GM23338 (cell line): Measurements from ENCODE around the gene AP1G1. TPM values are rescaled to one million over a fixed set of nuclear protein-coding genes. Genes with fewer than 3 reads are reported as not detected.
"Not testable (repeated sequence)": the region's sequence is repeated elsewhere in the genome, so short reads cannot be mapped to it uniquely, and the experiment has no call there.

Experiments
- ATAC-seq: fragments of 200-7000 bp; cut with Tn5 transposase; 3 replicates; pipeline ENCODE4 v1.9.1; 2020
- DNase-seq: peaks from one replicate; pipeline ENCODE4 v3.0.0-alpha.2; 2015; ENCODE audit warnings: low spot score
- H2AFZ ChIP-seq: fragments of 200-600 bp; sonication (generic); 2 replicates; pipeline ENCODE4 v1.8.0; 2016; ENCODE audit warnings: antibody characterized with exemption, mild to moderate bottlenecking, moderate library complexity
- H3F3A ChIP-seq: fragments of 200-600 bp; sonication (generic); replicated peaks from 2 replicates; pipeline ENCODE4 v1.8.0; 2017; ENCODE audit warnings: antibody characterized with exemption, mixed run types, low read depth
- H3K27ac ChIP-seq: fragments of 200-600 bp; sonication (generic); 2 replicates; pipeline ENCODE4 v1.6.1; 2016; ENCODE audit warnings: low read depth
- H3K27me3 ChIP-seq: fragments of 200-600 bp; sonication (generic); 2 replicates; pipeline ENCODE4 v1.8.0; 2016; ENCODE audit warnings: mild to moderate bottlenecking, mixed run types, moderate library complexity; ENCODE audit not compliant: insufficient read depth
- H3K36me3 ChIP-seq: fragments of 200-600 bp; sonication (generic); 2 replicates; pipeline ENCODE4 v1.8.0; 2016; ENCODE audit warnings: mild to moderate bottlenecking; ENCODE audit not compliant: insufficient read depth
- H3K4me1 ChIP-seq: fragments of 200-600 bp; sonication (generic); 2 replicates; pipeline ENCODE4 v1.8.0; 2016; ENCODE audit warnings: mild to moderate bottlenecking, moderate library complexity; ENCODE audit not compliant: insufficient read depth
- H3K4me2 ChIP-seq: fragments of 200-600 bp; sonication (generic); 2 replicates; pipeline ENCODE4 v1.7.1; 2017; ENCODE audit warnings: mixed run types
- H3K4me3 ChIP-seq: fragments of 200-600 bp; sonication (generic); 2 replicates; pipeline ENCODE4 v1.6.1; 2016; ENCODE audit warnings: mixed run types
- H3K79me2 ChIP-seq: fragments of 200-600 bp; sonication (generic); replicated peaks from 2 replicates; pipeline ENCODE4 v1.8.0; 2017; ENCODE audit warnings: mild to moderate bottlenecking; ENCODE audit not compliant: insufficient read depth
- H3K9me2 ChIP-seq: fragments of 200-600 bp; sonication (generic); 2 replicates; pipeline ENCODE4 v1.8.0; 2017; ENCODE audit not compliant: insufficient read depth
- H4K20me1 ChIP-seq: fragments of 200-600 bp; sonication (generic); replicated peaks from 2 replicates; pipeline ENCODE4 v1.8.0; 2017; ENCODE audit warnings: mild to moderate bottlenecking; ENCODE audit not compliant: insufficient read depth
- H3K27ac Mint-ChIP-seq: 2 replicates; pipeline ENCODE4 v1.8.0; 2020; ENCODE audit warnings: inconsistent platforms, mild to moderate bottlenecking, moderate library complexity, mixed read lengths
- H3K27me3 Mint-ChIP-seq: 3 replicates; pipeline ENCODE4 v1.8.0; 2022; ENCODE audit warnings: low read depth, mild to moderate bottlenecking, moderate library complexity, mixed read lengths, inconsistent platforms; ENCODE audit not compliant: insufficient read depth, poor library complexity
- H3K36me3 Mint-ChIP-seq: 3 replicates; pipeline ENCODE4 v1.8.0; 2021; ENCODE audit warnings: low read depth, mild to moderate bottlenecking, inconsistent platforms, moderate library complexity, mixed read lengths
- H3K4me1 Mint-ChIP-seq: 3 replicates; pipeline ENCODE4 v1.8.0; 2020; ENCODE audit warnings: mild to moderate bottlenecking, inconsistent platforms, mixed read lengths
- H3K4me3 Mint-ChIP-seq: 3 replicates; pipeline ENCODE4 v1.8.0; 2021; ENCODE audit warnings: moderate library complexity, mild to moderate bottlenecking, inconsistent platforms, mixed read lengths
- H3K9me3 Mint-ChIP-seq: 3 replicates; pipeline ENCODE4 v1.8.0; 2020; ENCODE audit warnings: moderate library complexity, mild to moderate bottlenecking, inconsistent platforms, mixed read lengths
- CTCF ChIP-seq, 2 experiments: fragments of 200-600 bp in 1 of 2; sonication (generic) in 1 of 2; conservative IDR thresholded peaks; 2 replicates each; pipeline versions ENCODE4 v1.5.1 to v1.6.1; 2016 to 2017; ENCODE audit warnings: antibody characterized with exemption in 2 of 2, low read depth in 2 of 2, mild to moderate bottlenecking in 2 of 2, moderate library complexity in 1 of 2
- ETS1 ChIP-seq: IDR thresholded peaks from 2 replicates; pipeline ENCODE4 v1.6.1; 2016; ENCODE audit warnings: antibody characterized with exemption
- EZH2 ChIP-seq: fragments of 200-600 bp; sonication (generic); IDR thresholded peaks from one replicate; pipeline ENCODE4 v1.8.0; 2017; ENCODE audit warnings: antibody characterized with exemption, mild to moderate bottlenecking, low read depth; ENCODE audit not compliant: unreplicated experiment
- EZH2phosphoT487 ChIP-seq: fragments of 200-600 bp; sonication (generic); IDR thresholded peaks from one replicate; pipeline ENCODE4 v1.8.1; 2018; ENCODE audit warnings: antibody characterized with exemption; ENCODE audit not compliant: unreplicated experiment
- NANOG ChIP-seq: IDR thresholded peaks from 2 replicates; pipeline ENCODE4 v1.6.1; 2016; ENCODE audit warnings: antibody characterized with exemption, borderline replicate concordance
- REST ChIP-seq: IDR thresholded peaks from one replicate; pipeline ENCODE4 v1.6.1; 2018; ENCODE audit warnings: antibody characterized with exemption; ENCODE audit not compliant: unreplicated experiment
- ZNF331 ChIP-seq: fragments of 250-450 bp; sonication (Bioruptor Pico); IDR thresholded peaks from 2 replicates; pipeline ENCODE4 v1.5.0; 2020; ENCODE audit warnings: low read depth, mild to moderate bottlenecking, moderate library complexity
- ZNF462 ChIP-seq: fragments of 250-450 bp; sonication (Bioruptor Pico); IDR thresholded peaks from 2 replicates; pipeline ENCODE4 v1.5.0; 2020; ENCODE audit warnings: mild to moderate bottlenecking, moderate library complexity
- polyA plus RNA-seq: library from polyadenylated mRNA; unstranded; fragments of >200 nt; fragmentation: Nextera tagmentation; extraction: Ambion mirVana; gene quantifications from 2 replicates; pipeline ENCODE4 v1.2.1, GENCODE V29; 2016
- total RNA-seq: library from RNA; depleted of rRNA; stranded (reverse); fragments of >200 nt; shearing (Covaris generic); gene quantifications from 2 replicates; pipeline ENCODE4 v1.2.3, GENCODE V29; 2014

Gene AP1G1
- total and polyA plus RNA-seq, 2 experiments from 2014 or later, result 16.3 to 73.3 TPM

GRCh38 chr16:71687861-71688260 lies 120.8 kb downstream of the AP1G1 start:
- Histone ChIP-seq H3K4me2 (no peak overlapping the region), H3K79me2 (peaks cover 5% of the 10 kb centered on the region; the same call in 1 of the 2 replicates), H3K27ac (no peak overlapping the region), H3K9me2 (no peaks in the 10 kb centered on the region), H2AFZ (no peak overlapping the region), H3K4me1 (no peaks in the 10 kb centered on the region), H3F3A (no peaks in the 10 kb centered on the region), H4K20me1 (0 out of 2 replicates have a peak, but pooled peaks cover 4% of the 10 kb centered on the region), H3K27me3 (no peaks in the 10 kb centered on the region), H3K36me3 (peaks cover 9% of the 10 kb centered on the region; the same call in 1 of the 2 replicates), H3K4me3 (no peak overlapping the region)
- no peak for TF ChIP-seq NANOG
- no peak for TF ChIP-seq EZH2
- TF ChIP-seq CTCF (conservative IDR thresholded peaks at IDR 0.05; ENCODE audit: low read depth in 2 of 2), result no peak
- no peak for TF ChIP-seq ZNF462 (CRISPR knock-in tag)
- no peak for TF ChIP-seq EZH2phosphoT487
- no peak for TF ChIP-seq REST
- TF ChIP-seq ZNF331, result no peak
- TF ChIP-seq ETS1, result no peak
- H3K27ac Mint-ChIP-seq, result no peak overlapping the region
- no peaks in the 10 kb centered on the region for H3K4me1 Mint-ChIP-seq
- H3K27me3 Mint-ChIP-seq, result peaks cover 4% of the 10 kb centered on the region
- ATAC-seq, result no peak
- no peaks in the 10 kb centered on the region for H3K9me3 Mint-ChIP-seq
- DNase-seq, result no peak
- H3K36me3 Mint-ChIP-seq, result peaks cover 25% of the 10 kb centered on the region
- no peak overlapping the region for H3K4me3 Mint-ChIP-seq

- peaks cover 11% of the 10 kb centered on the region for H3K36me3 ChIP-seq
- not testable (repeated sequence) for H2AFZ ChIP-seq, H3K9me2 ChIP-seq, ATAC-seq, H3K4me3 ChIP-seq, H3F3A ChIP-seq, H3K27me3 ChIP-seq, H3K79me2 ChIP-seq, H4K20me1 ChIP-seq, H3K27ac Mint-ChIP-seq, H3K9me3 Mint-ChIP-seq, H3K27ac ChIP-seq, H3K4me3 Mint-ChIP-seq, H3K27me3 Mint-ChIP-seq, H3K4me1 ChIP-seq, H3K4me2 ChIP-seq, H3K4me1 Mint-ChIP-seq, DNase-seq
- peaks cover 38% of the 10 kb centered on the region for H3K36me3 Mint-ChIP-seq
Observed at GRCh38 chr16:71684280-71684679, 124.4 kb downstream of the AP1G1 start.
